Measurements from ENCODE around the gene C1orf146. TPM values are rescaled to one million over a fixed set of nuclear protein-coding genes. Genes with fewer than 3 reads are reported as not detected.
"Not testable (repeated sequence)": the region's sequence is repeated elsewhere in the genome, so short reads cannot be mapped to it uniquely, and the experiment has no call there.

The C1orf146 gene, protein sequence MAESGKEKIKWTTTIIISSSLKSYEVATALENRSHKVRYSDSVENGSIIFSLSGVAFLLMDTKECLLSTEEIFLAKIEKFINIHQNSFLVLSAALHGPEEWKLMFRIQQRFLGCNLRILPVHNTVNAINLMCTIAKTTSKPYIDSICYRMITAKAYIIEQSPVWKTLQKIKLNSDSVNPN
- not detected in 2 replicates for polyA plus RNA-seq (2014; cell fraction: cytosol; rRNA removed)
- not detected in 2 replicates for polyA plus RNA-seq (2014; cell fraction: nucleus; rRNA removed)

- DNase-seq (ENCODE audit: low spot score) = no peak
Observed at GRCh38 chr1:92217721-92218120, at the start of gene C1orf146. Gene C1orf146 (plus strand): TSS chr1:92217915. CDS start chr1:92231421, 13,506 bp downstream.

DNA sequence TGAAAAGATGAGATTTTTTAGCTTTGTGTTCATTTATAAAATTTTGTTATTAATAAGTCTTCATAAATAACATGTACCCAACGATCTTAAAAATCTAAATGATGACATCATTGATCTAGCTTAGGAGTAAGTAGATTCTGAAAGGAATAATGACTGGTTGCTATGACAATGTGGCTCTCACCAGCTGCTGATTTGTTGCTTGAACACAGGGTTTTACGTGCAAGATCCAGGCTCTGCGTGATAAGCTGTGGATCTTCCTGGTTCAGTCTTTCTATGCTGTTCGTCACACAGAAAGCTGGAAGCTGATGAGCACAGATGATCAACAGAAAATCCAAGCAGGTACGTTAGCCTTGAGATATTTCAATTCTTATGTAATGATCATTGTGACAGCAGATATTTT, 49.1 kb upstream of the C1orf146 start:
- peak; percentile 28 for DNase-seq (ENCODE audit: low spot score)

- no peak for DNase-seq (ENCODE audit: low spot score)
Observed at GRCh38 chr1:92169214-92170005, 48.3 kb upstream of the C1orf146 start.

GRCh38 chr1:92184632-92185031, 33.1 kb upstream of the C1orf146 start:
- DNase-seq (ENCODE audit: low spot score) = no peak

- no peak for DNase-seq (ENCODE audit: low spot score)
Observed at GRCh38 chr1:92186081-92186480, 31.6 kb upstream of the C1orf146 start.

- DNase-seq (ENCODE audit: low spot score) = no peak
Observed at GRCh38 chr1:92188436-92189255, 29.1 kb upstream of the C1orf146 start.

- DNase-seq (ENCODE audit: low spot score) = no peak
Observed at GRCh38 chr1:92191726-92192125, 26.0 kb upstream of the C1orf146 start.

GRCh38 chr1:92192246-92192645, 25.5 kb upstream of the C1orf146 start:
- no peak for DNase-seq (ENCODE audit: low spot score)

DNA sequence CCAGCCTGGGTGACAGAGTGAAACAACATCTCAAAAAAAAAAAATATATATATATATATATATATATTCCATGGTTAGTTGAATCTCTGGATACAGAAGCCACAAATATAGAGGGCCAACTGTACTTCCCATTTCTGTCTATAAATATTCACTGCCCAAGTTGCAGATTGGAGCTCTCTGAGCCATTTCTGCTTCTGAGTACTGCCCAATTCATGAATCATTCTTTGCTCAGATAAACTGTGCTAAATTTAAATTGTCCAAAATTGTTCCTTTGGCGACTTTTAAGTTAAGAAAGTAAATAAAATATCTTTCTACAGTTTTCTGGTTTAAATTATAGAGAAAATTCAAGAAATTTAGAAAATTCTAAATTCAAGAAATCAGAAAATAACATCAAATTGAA, 23.2 kb upstream of the C1orf146 start:
- no peak for DNase-seq (ENCODE audit: low spot score)

DNA sequence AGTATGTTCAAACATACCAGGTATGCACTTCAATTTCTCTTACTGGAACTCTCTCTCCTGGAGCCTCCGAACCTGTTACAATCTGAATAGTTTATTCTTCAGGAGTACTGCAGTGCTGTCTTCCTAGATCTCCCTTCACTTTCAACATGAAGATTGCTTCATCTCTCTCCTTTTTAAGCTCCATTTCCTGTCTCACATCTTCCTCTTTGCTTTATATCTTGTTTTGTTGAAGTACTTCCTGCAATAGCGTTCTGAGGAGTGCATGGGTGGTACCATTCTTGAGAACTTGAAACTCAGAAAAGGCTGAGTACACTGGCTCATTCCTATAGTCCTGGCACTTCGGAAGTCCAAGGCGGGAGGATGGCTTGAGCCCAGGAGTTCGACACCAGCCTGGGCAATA, 15.7 kb upstream of the C1orf146 start:
- no peak for DNase-seq (ENCODE audit: low spot score)

GRCh38 chr1:92203105-92203504, 14.6 kb upstream of the C1orf146 start:
- DNase-seq (ENCODE audit: low spot score) = no peak

DNA sequence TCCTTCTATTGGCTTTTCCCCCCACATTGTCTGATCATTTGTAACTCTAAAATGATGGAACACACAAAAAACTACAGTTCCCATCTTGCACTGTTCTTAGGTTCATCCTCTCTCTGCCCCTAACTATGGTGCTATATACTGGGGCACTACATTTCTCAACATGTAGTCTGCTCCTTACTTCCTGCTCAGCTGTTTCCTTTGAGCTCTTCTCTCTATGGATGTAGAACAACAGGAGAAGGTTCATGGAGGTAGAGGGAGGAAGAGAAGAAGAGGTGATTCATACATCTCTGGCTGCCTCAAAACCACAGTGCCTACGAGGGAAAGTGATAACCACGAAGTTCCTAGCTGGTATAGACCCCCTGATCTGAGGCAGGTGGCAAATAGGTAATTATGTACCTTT, 7.0 kb upstream of the C1orf146 start:
- no peak for DNase-seq (ENCODE audit: low spot score)

DNA sequence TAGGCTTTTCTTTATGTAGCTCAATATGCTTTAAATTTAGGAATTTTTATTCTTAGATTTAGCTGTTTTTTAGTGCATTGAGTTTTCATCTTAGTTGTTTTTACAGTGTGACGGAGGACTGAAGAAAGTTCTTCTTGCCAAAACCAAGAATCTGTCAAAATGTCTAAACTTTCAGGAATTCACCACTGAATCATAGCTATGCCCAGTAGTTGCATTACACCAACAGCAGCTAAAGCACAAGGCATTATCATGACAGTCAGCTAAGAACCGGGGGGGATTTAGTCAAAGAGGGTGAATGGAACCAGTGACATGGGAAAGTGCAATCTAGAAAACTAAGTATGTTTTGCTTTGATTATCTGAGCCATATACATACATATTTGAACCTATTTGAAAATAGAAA, 6.5 kb upstream of the C1orf146 start:
- no peak for DNase-seq (ENCODE audit: low spot score)

- no peak for DNase-seq (ENCODE audit: low spot score)
Observed at GRCh38 chr1:92218559-92218958, 844 bp downstream of the C1orf146 start.

- no peak for DNase-seq (ENCODE audit: low spot score)
Observed at GRCh38 chr1:92219028-92219427, 1.3 kb downstream of the C1orf146 start.

DNA sequence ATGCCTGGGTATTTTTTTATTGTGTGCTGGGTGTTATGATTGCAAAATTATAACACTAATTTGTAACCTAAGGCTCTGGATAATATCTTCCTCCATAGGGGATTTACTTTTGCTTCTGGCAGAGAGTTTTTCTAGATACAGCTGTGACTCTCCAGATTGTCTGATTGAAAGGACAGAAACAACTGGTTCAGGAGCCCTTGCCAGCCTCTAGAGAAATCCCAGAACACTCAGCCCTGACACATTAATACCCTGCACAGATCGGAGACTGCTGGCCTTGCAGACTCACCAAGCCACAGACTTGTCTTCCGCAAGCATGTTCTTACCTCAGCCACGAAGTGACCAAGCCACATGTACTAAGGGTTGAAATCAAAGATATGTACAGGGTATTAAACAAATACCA, 10.7 kb downstream of the C1orf146 start:
- no peak for DNase-seq (ENCODE audit: low spot score)

DNA sequence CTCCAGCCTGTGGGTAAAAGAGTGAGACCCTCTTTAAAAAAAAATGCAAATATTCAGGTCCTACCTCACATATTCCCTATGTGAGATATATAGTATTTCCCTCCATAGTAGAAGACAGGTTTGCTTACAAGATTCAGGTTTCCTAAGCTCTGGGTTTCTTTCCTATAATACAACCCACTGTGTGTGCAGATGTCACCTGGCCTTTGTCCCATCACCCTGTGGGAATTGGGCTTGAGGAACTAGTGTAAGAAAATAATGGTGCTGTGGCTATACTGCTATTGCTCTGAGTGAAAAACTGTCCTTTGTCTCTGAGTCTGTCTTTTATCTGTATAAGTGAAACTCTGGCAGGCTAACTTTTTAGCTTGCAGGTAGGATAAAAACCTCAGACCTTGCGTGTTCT, 13.0 kb downstream of the C1orf146 start:
- no peak for DNase-seq (ENCODE audit: low spot score)

DNA sequence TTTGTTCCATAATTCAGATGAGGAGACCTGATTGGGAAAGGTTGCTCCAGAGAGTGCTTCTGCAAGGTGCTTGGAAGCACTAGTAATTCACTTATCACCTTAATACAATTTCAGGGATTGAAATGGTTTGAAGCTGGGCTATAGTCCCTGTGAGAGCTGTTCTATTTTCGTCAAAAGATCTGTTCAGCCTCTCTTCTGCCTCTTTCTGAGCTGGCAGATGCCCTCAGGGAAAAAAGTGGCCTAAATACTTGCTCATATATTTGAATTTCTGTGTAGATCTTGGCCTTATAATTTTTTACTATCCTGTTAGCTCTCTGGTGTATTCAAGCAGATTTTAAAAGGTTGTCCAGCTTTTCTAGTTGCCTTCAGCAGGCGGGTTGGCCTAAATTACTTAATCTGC, 22.3 kb downstream of the C1orf146 start:
- peak; percentile 43 for DNase-seq (ENCODE audit: low spot score)

- DNase-seq (ENCODE audit: low spot score) = no peak
Observed at GRCh38 chr1:92244376-92244775, 26.7 kb downstream of the C1orf146 start.

GRCh38 chr1:92254714-92255113, 37.0 kb downstream of the C1orf146 start:
- not testable (repeated sequence) for DNase-seq (ENCODE audit: low spot score)

DNA sequence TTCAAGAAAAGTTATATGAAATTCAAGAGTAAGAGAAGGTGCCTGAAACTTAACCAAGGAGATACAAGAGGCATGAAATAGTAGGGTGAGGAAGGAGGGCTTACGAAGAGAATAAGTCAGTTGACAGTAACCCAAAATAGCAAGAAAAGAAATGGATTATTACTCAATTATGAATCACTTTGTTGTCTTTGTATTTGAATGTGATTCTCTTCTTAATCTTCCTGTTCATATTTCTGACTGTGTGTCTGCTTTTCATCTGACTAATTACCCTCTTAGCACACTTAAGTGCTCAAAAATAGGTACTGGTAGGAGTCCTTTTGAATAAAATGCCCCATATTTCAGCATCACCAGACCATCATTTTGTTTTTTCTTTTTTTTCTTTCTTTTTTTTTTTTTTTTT, 41.6 kb downstream of the C1orf146 start:
- no peak for DNase-seq (ENCODE audit: low spot score)

GRCh38 chr1:92262516-92262915, 44.8 kb downstream of the C1orf146 start:
- DNase-seq (ENCODE audit: low spot score) = no peak
